ENCODE measurements around the gene PKHD1.

Gene PKHD1

GRCh38 chr6:51792273-51793030 is 295.0 kb downstream of the PKHD1 start:
- TF ChIP-seq JUND (IDR thresholded peaks at IDR 0.05; ENCODE audit: low read depth): no peak
- in situ Hi-C loops (cut with HindIII; ENCODE audit: low pct_unique_long_range_greater_than_20kb, low sequenced_read_pairs): no loop called here
- no peak for DNase-seq (ENCODE audit: low read depth in 1 of 2, low spot score in 1 of 2)

GRCh38 chr6:51790946-51791345 is 296.5 kb downstream of the PKHD1 start:
- in situ Hi-C loops (cut with HindIII; ENCODE audit: low pct_unique_long_range_greater_than_20kb, low sequenced_read_pairs): no loop called here
- no peak for TF ChIP-seq JUND (IDR thresholded peaks at IDR 0.05; ENCODE audit: low read depth)

GRCh38 chr6:51788121-51788520 is 299.3 kb downstream of the PKHD1 start:
- TF ChIP-seq JUND (IDR thresholded peaks at IDR 0.05; ENCODE audit: low read depth): no peak
- no peak for DNase-seq (ENCODE audit: low read depth in 1 of 2, low spot score in 1 of 2)
- in situ Hi-C loops (cut with HindIII; ENCODE audit: low pct_unique_long_range_greater_than_20kb, low sequenced_read_pairs): no loop called here

More at GRCh38 chr6:51790946-51791345, 296.5 kb downstream of the PKHD1 start:
- no peak for DNase-seq (ENCODE audit: low read depth in 1 of 2, low spot score in 1 of 2)

- no peak for DNase-seq (ENCODE audit: low read depth in 1 of 2, low spot score in 1 of 2)
- in situ Hi-C loops (cut with HindIII; ENCODE audit: low pct_unique_long_range_greater_than_20kb, low sequenced_read_pairs): no loop called here
- no peak for TF ChIP-seq JUND (IDR thresholded peaks at IDR 0.05; ENCODE audit: low read depth)
These were observed 308.7 kb downstream of the PKHD1 start for GRCh38 chr6:51778666-51779065.

GRCh38 chr6:51777618-51778017 is 309.8 kb downstream of the PKHD1 start:
- no peak for TF ChIP-seq JUND (IDR thresholded peaks at IDR 0.05; ENCODE audit: low read depth)
- in situ Hi-C loops (cut with HindIII; ENCODE audit: low pct_unique_long_range_greater_than_20kb, low sequenced_read_pairs): no loop called here
- DNase-seq (ENCODE audit: low read depth in 1 of 2, low spot score in 1 of 2): no peak

GRCh38 chr6:51775942-51776860 is 311.2 kb downstream of the PKHD1 start:
- in situ Hi-C loops (cut with HindIII; ENCODE audit: low pct_unique_long_range_greater_than_20kb, low sequenced_read_pairs): no loop called here
- TF ChIP-seq JUND (IDR thresholded peaks at IDR 0.05; ENCODE audit: low read depth): no peak
- DNase-seq (ENCODE audit: low read depth in 1 of 2, low spot score in 1 of 2): no peak

GRCh38 chr6:51768087-51768486 is 319.3 kb downstream of the PKHD1 start:
- in situ Hi-C loops (cut with HindIII; ENCODE audit: low pct_unique_long_range_greater_than_20kb, low sequenced_read_pairs): no loop called here
- DNase-seq (ENCODE audit: low read depth in 1 of 2, low spot score in 1 of 2): no peak

GRCh38 chr6:51765230-51765629 is 322.2 kb downstream of the PKHD1 start:
- in situ Hi-C loops (cut with HindIII; ENCODE audit: low pct_unique_long_range_greater_than_20kb, low sequenced_read_pairs): no loop called here
- no peak for TF ChIP-seq JUND (IDR thresholded peaks at IDR 0.05; ENCODE audit: low read depth)
- no peak for DNase-seq (ENCODE audit: low read depth in 1 of 2, low spot score in 1 of 2)

More at GRCh38 chr6:51768087-51768486, 319.3 kb downstream of the PKHD1 start:
- no peak for TF ChIP-seq JUND (IDR thresholded peaks at IDR 0.05; ENCODE audit: low read depth)

- DNase-seq (ENCODE audit: low read depth in 1 of 2, low spot score in 1 of 2): peak in 1 of 2 experiments; percentile 45
- in situ Hi-C loops (cut with HindIII; ENCODE audit: low pct_unique_long_range_greater_than_20kb, low sequenced_read_pairs): no loop called here
- TF ChIP-seq JUND (IDR thresholded peaks at IDR 0.05; ENCODE audit: low read depth): no peak
These were observed 333.8 kb downstream of the PKHD1 start for GRCh38 chr6:51753635-51754034.

GRCh38 chr6:51743999-51744398 is 343.4 kb downstream of the PKHD1 start:
- in situ Hi-C loops (cut with HindIII; ENCODE audit: low pct_unique_long_range_greater_than_20kb, low sequenced_read_pairs): no loop called here
- TF ChIP-seq JUND (IDR thresholded peaks at IDR 0.05; ENCODE audit: low read depth): no peak
- no peak for DNase-seq (ENCODE audit: low read depth in 1 of 2, low spot score in 1 of 2)

GRCh38 chr6:51740658-51741057 is 346.8 kb downstream of the PKHD1 start:
- no peak for TF ChIP-seq JUND (IDR thresholded peaks at IDR 0.05; ENCODE audit: low read depth)
- in situ Hi-C loops (cut with HindIII; ENCODE audit: low pct_unique_long_range_greater_than_20kb, low sequenced_read_pairs): no loop called here
- no peak for DNase-seq (ENCODE audit: low read depth in 1 of 2, low spot score in 1 of 2)

- DNase-seq (ENCODE audit: low read depth in 1 of 2, low spot score in 1 of 2): no peak
- TF ChIP-seq JUND (IDR thresholded peaks at IDR 0.05; ENCODE audit: low read depth): no peak
- in situ Hi-C loops (cut with HindIII; ENCODE audit: low pct_unique_long_range_greater_than_20kb, low sequenced_read_pairs): no loop called here
These were observed 348.8 kb downstream of the PKHD1 start for GRCh38 chr6:51738614-51739013.
